K562 (cell line): ENCODE data around the gene MC1R. TPM values are rescaled to one million over a fixed set of nuclear protein-coding genes. Genes with fewer than 3 reads are reported as not detected.

Source experiments
- ARID4B ChIP-seq: sonication (generic); formaldehyde crosslinking; IDR thresholded peaks from 2 replicates; pipeline ENCODE4 v1.8.0; 2022; ENCODE audit warnings: mild to moderate bottlenecking, missing genetic modification reagents
- GABPA ChIP-seq: fragments of 200-800 bp; sonication (Bioruptor generic); conservative IDR thresholded peaks from 2 replicates; pipeline ENCODE4 v1.6.1; 2016; ENCODE audit warnings: low read depth, missing genetic modification characterization, missing compliant biosample characterization
- GATAD2A ChIP-seq: fragments of 450-650 bp; IDR thresholded peaks from 2 replicates; pipeline ENCODE4 v1.6.1; 2017
- GATAD2B ChIP-seq: fragments of 450-650 bp; IDR thresholded peaks from 2 replicates; pipeline ENCODE4 v1.6.1; 2017; ENCODE audit warnings: mild to moderate bottlenecking, borderline replicate concordance
- HOXB6 ChIP-seq: fragments of 250-450 bp; sonication (Bioruptor Pico); IDR thresholded peaks from 2 replicates; pipeline ENCODE4 v1.5.1; 2022; ENCODE audit warnings: mild to moderate bottlenecking, borderline replicate concordance
- MECOM ChIP-seq: fragments of 250-450 bp; sonication (Bioruptor Pico); IDR thresholded peaks from 2 replicates; pipeline ENCODE4 v1.8.0; 2022; ENCODE audit warnings: inconsistent platforms
- ZHX1 ChIP-seq: fragments of 150-350 bp; conservative IDR thresholded peaks from 2 replicates; pipeline ENCODE4 v1.6.1; 2014; ENCODE audit warnings: low read length
- polyA plus RNA-seq, 8 experiments: library from polyadenylated mRNA; depleted of rRNA in 4 of 8; stranded (reverse) in 5 of 8; unstranded in 3 of 8; fragments of >200 nt; fragmentation: Nextera tagmentation in 2 of 8; fragmentation: Illumina TruSeq in 1 of 8; extraction: Ambion mirVana in 2 of 8; extraction: Trizol in 1 of 8; gene quantifications; 2 replicates each; pipeline versions ENCODE4 v1.2.1 to v1.2.3, GENCODE V29; 2011 to 2014; ENCODE audit warnings: inconsistent platforms in 1 of 8, missing spikeins in 1 of 8
- total RNA-seq, 7 experiments: library from RNA; depleted of rRNA in 6 of 7; stranded (reverse); fragments of >200 nt in 6 of 7; fragmentation: Illumina TruSeq in 2 of 7; extraction: Trizol in 2 of 7; gene quantifications; 2 replicates each; pipeline versions ENCODE4 v1.2.1 to v1.2.3, GENCODE V29; 2011 to 2021; ENCODE audit warnings: low replicate concordance in 1 of 7

MC1R gene
- total and polyA plus RNA-seq, 9 of the 15 experiments (the other 6 are each of a cell fraction or from before 2014, with no cell fraction given): 0.14 to 5.3 (median 2.5) TPM; not detected in 1

- peak; percentile 70; the same call in 1 of the 2 replicates for TF ChIP-seq GATAD2B
- no peak for TF ChIP-seq ARID4B
- TF ChIP-seq GATAD2A: 0 out of 2 replicates have a peak, but pooled peaks have one; percentile 36
- TF ChIP-seq GABPA (tag): no peak; the same call in 1 of the 2 replicates
- no peak for TF ChIP-seq MECOM
- TF ChIP-seq HOXB6: no peak
- TF ChIP-seq ZHX1: no peak
These were observed at the start of gene MC1R (continued) for GRCh38 chr16:89918453-89919347.
